H1 (cell line): ENCODE measurements around the gene SRSF1. TPM values are rescaled to one million over a fixed set of nuclear protein-coding genes. Genes with fewer than 3 reads are reported as not detected.

ENCODE experiments used
- BCL11A ChIP-seq, 2 experiments: IDR thresholded peaks; one replicate each; pipeline ENCODE4 v1.6.1; 2011; ENCODE audit warnings: low read depth in 2 of 2, low read length in 2 of 2, mild to moderate bottlenecking in 2 of 2
- CBX8 ChIP-seq: fragments of 300-800, 300-1000 bp; sonication (generic); IDR thresholded peaks from 2 replicates; pipeline ENCODE4 v1.7.1; 2016; ENCODE audit warnings: low read depth, low read length, borderline replicate concordance
- CHD1 ChIP-seq: IDR thresholded peaks from 2 replicates; pipeline ENCODE4 v1.6.1; 2012; ENCODE audit warnings: low read depth, low read length, improper control_type of control experiment
- CHD7 ChIP-seq: fragments of 300-600 bp; sonication (generic); IDR thresholded peaks from 2 replicates; pipeline ENCODE4 v1.7.1; 2012; ENCODE audit warnings: low read length, moderate library complexity, mild to moderate bottlenecking, inconsistent platforms; ENCODE audit not compliant: insufficient replicate concordance
- TAF7 ChIP-seq: optimal IDR thresholded peaks from 2 replicates; pipeline ENCODE3; 2011; ENCODE audit warnings: low read depth, mild to moderate bottlenecking, inconsistent platforms, low read length, moderate library complexity, borderline replicate concordance
- polyA plus RNA-seq, 7 experiments: library from polyadenylated mRNA; depleted of rRNA in 3 of 7; stranded (reverse) in 5 of 7; unstranded in 2 of 7; fragments of >200 nt in 5 of 7; fragments of 200-250 nt in 2 of 7; gene quantifications; 1 replicate in 5 of 7; 2 replicates in 1 of 7; 4 replicates in 1 of 7; pipeline versions ENCODE4 v1.2.1 to v1.2.3, GENCODE V29; 2011 to 2013; ENCODE audit warnings: missing spikeins in 2 of 7, mixed read lengths in 2 of 7
- total RNA-seq: library from RNA; stranded (reverse); fragmentation: NEBNext Ultra II Directional; extraction: Animal tissue kit (Norgen Biotek cat#: 25700); gene quantifications from 2 replicates; pipeline ENCODE4 v1.2.1, GENCODE V29; 2021

SRSF1 gene
- total and polyA plus RNA-seq, 2 of the 8 experiments (the other 6 are each of a cell fraction or from before 2014, with no cell fraction given), result 149 to 429 TPM

GRCh38 chr17:58028578-58028977 is 21.5 kb upstream of the SRSF1 start (continued):
- TF ChIP-seq CHD7, result no peak
- TF ChIP-seq TAF7, result no peak
- no peak for TF ChIP-seq BCL11A (IDR thresholded peaks at IDR 0.05; ENCODE audit: low read depth in 2 of 2, low read length in 2 of 2)
- TF ChIP-seq CHD1, result no peak
- TF ChIP-seq CBX8, result no peak
